CD4-positive, alpha-beta T cell (primary cell): ENCODE measurements around the gene SPTBN1. TPM values are rescaled to one million over a fixed set of nuclear protein-coding genes. Genes with fewer than 3 reads are reported as not detected.

ENCODE experiments used
- ATAC-seq: fragments of 200-7000 bp; cut with Tn5 transposase; one replicate; pipeline ENCODE4 v1.10.0; 2022; ENCODE audit warnings: mild to moderate bottlenecking; ENCODE audit not compliant: poor library complexity
- CTCF ChIA-PET: fragments of 350-600 bp; sonication (Branson Sonifier 250); formaldehyde crosslinking; loops from one replicate; lab custom pipeline; 2021; ENCODE audit warnings: antibody characterized with exemption, inconsistent platforms; lab: Charles Lee
- POLR2A ChIA-PET: fragments of 350-600 bp; sonication (Branson Sonifier 250); formaldehyde crosslinking; loops from one replicate; lab custom pipeline; 2021; ENCODE audit warnings: antibody characterized with exemption, inconsistent platforms; lab: Charles Lee
- DNase-seq, 14 experiments: peaks; one replicate each; pipeline ENCODE4 v3.0.0-alpha.2; 2013 to 2020; ENCODE audit warnings: mixed read lengths in 2 of 14
- H3K27ac ChIP-seq, 2 donors: one replicate each; pipeline versions ENCODE4 v1.5.1 to v1.7.0; 2013; ENCODE audit warnings: low read length in 2 of 2, low read depth in 1 of 2, mild to moderate bottlenecking in 1 of 2
- H3K27me3 ChIP-seq, 2 experiments: 1 replicate in 1 of 2; 2 replicates in 1 of 2; pipeline versions ENCODE4 v1.6.1 to v1.7.0; 2013; ENCODE audit warnings: low read length in 2 of 2, control low read depth in 1 of 2, mild to moderate bottlenecking in 1 of 2, moderate library complexity in 1 of 2; ENCODE audit not compliant: insufficient read depth in 2 of 2, control insufficient read depth in 1 of 2
- H3K36me3 ChIP-seq: one replicate; pipeline ENCODE4 v1.6.1; 2013; ENCODE audit warnings: low read length, control low read depth; ENCODE audit not compliant: insufficient read depth
- H3K4me1 ChIP-seq: one replicate; pipeline ENCODE4 v1.6.1; 2013; ENCODE audit warnings: low read length, control low read depth; ENCODE audit not compliant: insufficient read depth
- H3K4me3 ChIP-seq: one replicate; pipeline ENCODE4 v1.5.1; 2013; ENCODE audit warnings: mild to moderate bottlenecking, low read length, moderate library complexity
- H3K9me3 ChIP-seq, 2 experiments: 1 replicate in 1 of 2; 2 replicates in 1 of 2; pipeline versions ENCODE4 v1.6.1 to v1.7.0; 2013; ENCODE audit warnings: low read length in 2 of 2, mild to moderate bottlenecking in 2 of 2, control low read depth in 1 of 2, moderate library complexity in 1 of 2; ENCODE audit not compliant: control insufficient read depth in 1 of 2, insufficient read depth in 1 of 2
- H3K27ac Mint-ChIP-seq: one replicate; pipeline ENCODE4 v1.8.0; 2020; ENCODE audit warnings: mixed read lengths
- H3K27me3 Mint-ChIP-seq: one replicate; pipeline ENCODE4 v1.8.0; 2021; ENCODE audit warnings: mixed read lengths
- H3K36me3 Mint-ChIP-seq: one replicate; pipeline ENCODE4 v1.8.0; 2021; ENCODE audit warnings: low read depth, mixed read lengths
- H3K4me1 Mint-ChIP-seq: one replicate; pipeline ENCODE4 v1.8.0; 2021; ENCODE audit warnings: low read depth, mixed read lengths
- H3K4me3 Mint-ChIP-seq: one replicate; pipeline ENCODE4 v1.8.0; 2020; ENCODE audit warnings: mild to moderate bottlenecking, mixed read lengths
- H3K9me3 Mint-ChIP-seq: one replicate; pipeline ENCODE4 v1.8.0; 2020; ENCODE audit warnings: mixed read lengths
- intact Hi-C, 2 experiments: fragments of 100-400 bp; cut with DNase I in 1 of 2; cut with micrococcal nuclease in 1 of 2; formaldehyde crosslinking; loops; one replicate each; pipeline versions ENCODE4 v1.15.1 to v1.9.0; 2023 to 2025; cut with DNase I, micrococcal nuclease
- total RNA-seq, 174 experiments: library from RNA in 2 of 174; stranded (reverse) in 2 of 174; gene quantifications; one replicate each; pipeline ENCODE4 v1.2.3 and lab custom pipeline; 2021 to 2026
- TF ChIP-seq, protein P1 (sequence below): fragments of 200-600 bp; IDR thresholded peaks from one replicate; pipeline ENCODE4 v1.8.0; 2022; ENCODE audit warnings: antibody characterized with exemption, mild to moderate bottlenecking

SPTBN1 gene
- total RNA-seq, 2 experiments from 2014 or later: 156 to 166 TPM

GRCh38 chr2:54649191-54649590 lies 193.1 kb downstream of the SPTBN1 start:
- no peaks in the 10 kb centered on the region for H3K4me1 ChIP-seq
- intact Hi-C loops: no loop called here
- H3K9me3 ChIP-seq: no peaks in the 10 kb centered on the region
- no peak overlapping the region for H3K4me3 ChIP-seq
- no peaks in the 10 kb centered on the region for H3K27me3 ChIP-seq
- no peak for DNase-seq
- H3K27ac Mint-ChIP-seq: no peak overlapping the region
- ATAC-seq: no peak
- no peaks in the 10 kb centered on the region for H3K27me3 Mint-ChIP-seq
- no peak overlapping the region for H3K27ac ChIP-seq
- no peak overlapping the region for H3K4me3 Mint-ChIP-seq
- H3K4me1 Mint-ChIP-seq: no peaks in the 10 kb centered on the region
- H3K9me3 Mint-ChIP-seq: no peaks in the 10 kb centered on the region
- H3K36me3 ChIP-seq: peaks cover 100% of the 10 kb centered on the region
- TF ChIP-seq, protein P1, sequence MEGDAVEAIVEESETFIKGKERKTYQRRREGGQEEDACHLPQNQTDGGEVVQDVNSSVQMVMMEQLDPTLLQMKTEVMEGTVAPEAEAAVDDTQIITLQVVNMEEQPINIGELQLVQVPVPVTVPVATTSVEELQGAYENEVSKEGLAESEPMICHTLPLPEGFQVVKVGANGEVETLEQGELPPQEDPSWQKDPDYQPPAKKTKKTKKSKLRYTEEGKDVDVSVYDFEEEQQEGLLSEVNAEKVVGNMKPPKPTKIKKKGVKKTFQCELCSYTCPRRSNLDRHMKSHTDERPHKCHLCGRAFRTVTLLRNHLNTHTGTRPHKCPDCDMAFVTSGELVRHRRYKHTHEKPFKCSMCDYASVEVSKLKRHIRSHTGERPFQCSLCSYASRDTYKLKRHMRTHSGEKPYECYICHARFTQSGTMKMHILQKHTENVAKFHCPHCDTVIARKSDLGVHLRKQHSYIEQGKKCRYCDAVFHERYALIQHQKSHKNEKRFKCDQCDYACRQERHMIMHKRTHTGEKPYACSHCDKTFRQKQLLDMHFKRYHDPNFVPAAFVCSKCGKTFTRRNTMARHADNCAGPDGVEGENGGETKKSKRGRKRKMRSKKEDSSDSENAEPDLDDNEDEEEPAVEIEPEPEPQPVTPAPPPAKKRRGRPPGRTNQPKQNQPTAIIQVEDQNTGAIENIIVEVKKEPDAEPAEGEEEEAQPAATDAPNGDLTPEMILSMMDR: no peak
- peaks cover 99% of the 10 kb centered on the region for H3K36me3 Mint-ChIP-seq
- ChIA-PET POLR2A (no interaction called here), CTCF (no interaction called here)

DNA sequence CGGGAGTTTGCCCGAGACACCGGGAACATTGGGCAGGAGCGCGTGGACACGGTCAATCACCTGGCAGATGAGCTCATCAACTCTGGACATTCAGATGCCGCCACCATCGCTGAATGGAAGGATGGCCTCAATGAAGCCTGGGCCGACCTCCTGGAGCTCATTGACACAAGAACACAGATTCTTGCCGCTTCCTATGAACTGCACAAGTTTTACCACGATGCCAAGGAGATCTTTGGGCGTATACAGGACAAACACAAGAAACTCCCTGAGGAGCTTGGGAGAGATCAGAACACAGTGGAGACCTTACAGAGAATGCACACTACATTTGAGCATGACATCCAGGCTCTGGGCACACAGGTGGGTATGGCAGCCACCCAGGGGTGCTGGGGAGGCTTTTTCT lies 193.5 kb downstream of the SPTBN1 start:
- Histone ChIP-seq H3K36me3 (peaks cover 100% of the 10 kb centered on the region), H3K4me1 (no peaks in the 10 kb centered on the region), H3K27ac (no peak overlapping the region), H3K4me3 (no peak overlapping the region), H3K27me3 (no peaks in the 10 kb centered on the region), H3K9me3 (no peaks in the 10 kb centered on the region)
- DNase-seq: no peak
- H3K36me3 Mint-ChIP-seq: peaks cover 99% of the 10 kb centered on the region
- H3K9me3 Mint-ChIP-seq: no peaks in the 10 kb centered on the region
- ATAC-seq: no peak
- H3K27ac Mint-ChIP-seq: no peak overlapping the region
- no peak overlapping the region for H3K4me3 Mint-ChIP-seq
- no peaks in the 10 kb centered on the region for H3K4me1 Mint-ChIP-seq
- intact Hi-C loops: no loop called here
- H3K27me3 Mint-ChIP-seq: no peaks in the 10 kb centered on the region
- TF ChIP-seq, protein P1: no peak
- ChIA-PET CTCF (no interaction called here), POLR2A (no interaction called here)

GRCh38 chr2:54650612-54651011 lies 194.5 kb downstream of the SPTBN1 start:
- H3K27me3 Mint-ChIP-seq: no peaks in the 10 kb centered on the region
- DNase-seq: no peak
- no peaks in the 10 kb centered on the region for H3K4me1 ChIP-seq
- TF ChIP-seq, protein P1: no peak
- no peak overlapping the region for H3K4me3 Mint-ChIP-seq
- no peaks in the 10 kb centered on the region for H3K9me3 ChIP-seq
- ChIA-PET POLR2A (no interaction called here), CTCF (no interaction called here)
- no peak overlapping the region for H3K4me3 ChIP-seq
- intact Hi-C loops: no loop called here
- no peak for ATAC-seq
- H3K4me1 Mint-ChIP-seq: no peaks in the 10 kb centered on the region
- H3K27ac ChIP-seq: no peak overlapping the region
- no peaks in the 10 kb centered on the region for H3K9me3 Mint-ChIP-seq
- H3K27ac Mint-ChIP-seq: no peak overlapping the region
- H3K36me3 ChIP-seq: peaks cover 100% of the 10 kb centered on the region
- H3K36me3 Mint-ChIP-seq: peaks cover 99% of the 10 kb centered on the region
- no peaks in the 10 kb centered on the region for H3K27me3 ChIP-seq
